GM18508 (cell line): ENCODE measurements around the gene PRKACB.

Experiments
- ATAC-seq: cut with Tn5 transposase; IDR thresholded peaks from one replicate; pipeline ENCODE4 v1.9.1; 2021; ENCODE audit warnings: moderate number of reproducible peaks; ENCODE audit not compliant: insufficient read depth, unreplicated experiment

Gene PRKACB

DNA sequence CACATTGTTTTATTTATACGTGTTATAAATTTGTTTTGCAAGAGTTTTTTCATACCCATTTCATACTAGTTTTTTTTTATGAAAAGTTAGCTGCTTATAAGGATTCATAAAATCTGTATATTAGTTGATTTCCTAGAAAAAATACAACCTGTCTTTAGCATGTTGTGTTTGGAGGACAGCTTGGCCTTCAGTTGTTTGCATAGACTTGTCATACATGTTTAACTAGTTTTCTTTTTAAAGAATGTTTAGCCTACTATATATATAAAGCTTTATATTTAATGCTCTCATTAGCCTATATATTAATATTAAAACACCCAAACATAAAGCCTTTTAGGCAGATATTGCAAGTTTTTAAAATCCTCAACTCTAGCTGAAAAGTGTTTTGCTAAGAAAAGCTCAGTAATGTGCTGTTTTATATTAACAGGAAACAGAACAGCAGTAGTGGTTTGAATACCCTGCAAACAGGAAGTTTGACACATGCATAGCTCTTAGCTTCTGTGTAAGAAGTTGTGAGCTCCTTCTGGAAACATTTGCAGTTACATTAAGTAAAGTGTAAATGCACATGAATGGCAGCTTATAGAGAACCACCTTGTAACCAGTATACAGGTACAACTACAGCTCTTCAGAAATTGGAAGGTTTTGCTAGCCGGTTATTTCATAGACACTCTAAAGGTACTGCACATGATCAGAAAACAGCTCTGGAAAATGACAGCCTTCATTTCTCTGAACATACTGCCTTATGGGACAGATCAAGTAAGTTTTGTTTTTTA lies at the start of gene PRKACB:
TSS of gene PRKACB (plus strand) at position 476 of the 770 bp plus-strand sequence. CDS start at position 567, 91 bp downstream.
- peak; percentile 86 for ATAC-seq

DNA sequence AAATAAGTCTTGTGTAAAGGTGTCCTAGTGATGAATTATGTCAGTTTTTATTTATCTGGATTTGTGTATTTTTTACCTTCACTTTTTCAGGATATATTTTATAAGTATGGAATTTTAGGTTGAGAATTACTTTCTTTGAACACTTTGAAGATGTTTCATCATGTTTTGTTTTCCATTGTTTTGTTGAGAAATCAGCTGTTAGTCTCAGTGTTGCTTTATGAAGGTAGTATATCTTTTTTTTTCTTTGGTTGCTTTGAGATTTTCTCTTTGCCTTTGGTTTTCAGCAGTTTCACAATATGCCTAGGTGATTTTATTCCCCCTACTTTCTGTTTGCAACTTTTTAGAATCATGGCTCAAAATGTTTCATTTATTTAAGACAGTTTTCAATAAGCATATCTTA lies 48.8 kb upstream of the PRKACB start:
- no peak for ATAC-seq

DNA sequence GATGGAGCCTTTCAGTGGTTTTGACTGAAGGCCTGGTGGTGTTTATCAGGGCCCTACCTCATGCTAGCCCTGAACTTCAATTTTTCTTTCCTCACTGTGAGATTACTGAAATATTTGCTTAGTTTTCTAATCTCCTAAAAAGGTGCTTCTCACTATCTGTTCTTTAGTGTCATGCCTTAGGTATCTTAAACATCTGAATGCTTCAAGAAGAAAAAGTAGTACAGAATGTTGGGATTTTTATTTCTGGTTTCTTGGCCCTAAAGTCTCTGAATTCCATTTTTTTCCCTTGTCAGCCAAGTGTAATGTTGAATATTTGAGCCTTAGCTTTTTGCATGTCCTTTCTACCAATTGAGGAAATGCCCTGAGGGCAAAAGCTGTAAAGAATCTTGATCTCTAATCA lies 47.9 kb upstream of the PRKACB start:
- ATAC-seq, result no peak

DNA sequence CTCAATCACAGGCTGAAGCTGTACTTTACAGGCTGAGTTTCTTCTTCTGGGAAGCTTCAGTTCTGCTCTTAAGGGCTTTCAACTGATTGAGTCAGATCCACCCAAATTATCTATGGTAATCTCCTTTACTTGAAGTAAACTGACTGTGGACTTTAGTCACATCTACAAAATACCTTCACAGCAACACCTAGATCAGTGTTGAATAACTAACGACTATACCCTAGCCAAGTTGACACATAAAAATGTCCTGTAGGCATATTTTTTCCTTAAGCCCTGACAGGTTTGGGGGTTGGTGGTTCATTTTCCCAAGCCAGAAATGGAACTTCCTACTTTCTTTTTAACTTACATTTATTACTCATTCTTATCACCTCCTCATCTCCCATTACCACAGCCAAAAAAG lies 42.9 kb upstream of the PRKACB start:
- ATAC-seq, result no peak

DNA sequence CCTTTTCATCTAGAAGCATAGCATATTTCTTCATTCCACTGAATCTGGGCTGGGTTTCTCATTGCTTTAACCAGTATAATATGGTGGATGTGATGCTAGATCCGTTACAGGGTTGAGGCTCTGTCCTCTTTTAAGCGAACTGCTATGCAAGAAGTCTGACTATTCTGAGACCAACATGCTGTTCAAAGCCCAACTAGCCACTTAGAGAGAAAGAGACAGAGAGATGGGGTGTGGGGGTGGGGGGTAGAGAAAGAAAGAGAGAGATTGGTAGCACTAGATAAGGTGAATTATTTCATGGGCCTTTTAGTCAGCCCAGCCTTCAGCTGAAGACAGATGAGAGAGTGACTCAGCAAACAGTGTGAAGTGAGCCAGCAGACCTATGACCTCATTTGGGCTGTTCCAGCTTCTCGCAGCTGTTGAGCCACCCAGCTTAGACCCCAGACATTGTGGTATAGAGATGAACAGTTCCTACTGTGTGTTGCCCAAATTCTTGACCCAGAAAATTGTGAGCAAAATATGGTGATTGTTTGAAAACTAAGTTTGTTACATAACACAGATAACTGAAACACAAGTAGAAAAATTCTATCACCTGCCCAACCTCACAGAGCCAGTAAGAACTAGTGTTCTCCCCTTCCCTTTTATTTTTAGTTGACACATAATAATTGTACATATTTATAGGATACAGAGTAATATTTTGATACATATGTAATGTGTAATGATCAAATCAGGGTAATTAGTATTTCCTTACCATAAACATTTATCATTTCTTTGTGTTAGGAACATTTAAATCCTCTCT lies 40.7 kb upstream of the PRKACB start:
- ATAC-seq, result peak; percentile 76

DNA sequence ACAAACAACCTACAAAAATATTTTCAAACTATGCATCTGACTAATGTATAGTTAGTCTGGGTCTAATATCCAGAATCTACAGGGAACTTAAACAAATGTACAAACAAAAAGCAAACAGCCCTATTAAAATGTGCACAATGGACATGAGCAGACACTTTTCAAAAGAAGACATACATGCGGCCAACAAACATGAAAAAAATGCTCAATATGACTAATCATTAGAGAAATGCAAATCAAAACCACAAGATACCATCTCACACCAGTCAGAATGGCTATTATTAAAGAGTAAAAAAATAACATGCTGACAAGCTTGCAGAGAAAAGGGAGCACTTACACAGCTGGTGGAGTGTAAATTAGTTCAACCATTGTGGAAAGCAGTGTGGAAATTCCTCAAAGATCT lies 36.5 kb upstream of the PRKACB start:
- ATAC-seq, result peak; percentile 56

DNA sequence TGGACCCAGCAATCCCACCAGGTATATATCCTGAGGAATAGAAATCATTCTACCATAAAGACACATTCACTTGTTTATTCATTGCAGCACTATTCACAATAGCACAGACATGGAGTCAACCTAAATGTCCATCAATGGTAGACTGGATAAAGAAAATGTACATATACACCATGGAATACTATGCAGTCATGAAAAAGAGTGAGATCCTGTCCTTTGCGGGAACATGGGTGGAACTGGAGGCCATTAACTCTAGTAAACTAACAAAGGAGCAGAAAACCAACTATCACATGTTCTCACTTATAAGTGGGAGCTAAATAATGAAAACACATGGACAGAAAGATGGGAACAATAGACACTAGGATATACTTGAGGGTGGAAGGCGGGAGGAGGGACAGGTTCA lies 36.1 kb upstream of the PRKACB start:
- no peak for ATAC-seq

DNA sequence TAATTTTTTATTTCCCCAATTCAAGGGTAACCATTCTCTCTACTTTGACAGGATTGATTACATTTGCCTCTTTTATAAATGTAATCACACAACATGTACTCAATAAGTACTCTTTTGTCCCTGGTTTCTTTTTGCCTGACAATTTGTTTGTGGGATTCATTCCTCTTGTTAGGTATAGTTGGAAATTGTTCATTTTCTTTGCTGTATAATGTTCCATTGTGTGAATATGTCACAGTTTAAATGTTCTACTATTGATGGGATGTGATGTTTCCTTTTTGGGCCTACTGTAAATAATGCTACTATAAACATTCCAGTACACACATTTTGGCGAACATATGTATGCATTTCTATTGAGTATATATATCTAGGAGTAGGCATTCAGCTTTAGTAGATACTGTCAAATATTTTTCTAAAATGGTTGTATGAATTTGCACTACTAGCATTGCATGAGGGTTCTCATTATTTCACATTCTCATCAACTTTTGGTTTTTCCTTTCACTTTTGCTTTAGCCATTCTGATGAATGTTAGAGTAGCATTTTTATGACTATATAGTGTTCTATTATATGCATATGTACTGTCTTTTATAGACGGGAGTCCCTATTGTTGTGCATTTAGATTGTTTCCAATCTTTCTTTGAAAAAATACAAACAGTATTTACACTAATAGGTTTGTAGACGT lies 35.0 kb upstream of the PRKACB start:
- ATAC-seq, result no peak

DNA sequence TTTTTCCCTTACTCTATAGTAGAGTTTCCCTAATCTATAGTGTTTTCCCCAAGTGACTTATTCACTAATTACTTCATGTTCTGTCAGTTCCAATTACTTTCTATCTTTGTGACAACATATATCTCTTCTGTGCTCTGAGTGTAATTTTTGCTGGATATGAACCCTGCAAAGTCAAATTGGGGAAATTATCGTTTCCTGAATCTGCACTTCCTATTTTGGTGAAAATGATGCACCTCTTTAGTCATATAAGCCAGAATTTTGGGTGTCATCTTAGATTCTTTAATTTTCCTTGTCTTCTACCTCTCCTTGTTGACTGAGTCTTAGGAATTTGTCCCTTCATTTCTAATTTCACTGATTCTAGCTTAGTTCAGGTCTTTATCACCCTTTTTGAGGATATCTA lies 33.4 kb upstream of the PRKACB start:
- ATAC-seq, result no peak

DNA sequence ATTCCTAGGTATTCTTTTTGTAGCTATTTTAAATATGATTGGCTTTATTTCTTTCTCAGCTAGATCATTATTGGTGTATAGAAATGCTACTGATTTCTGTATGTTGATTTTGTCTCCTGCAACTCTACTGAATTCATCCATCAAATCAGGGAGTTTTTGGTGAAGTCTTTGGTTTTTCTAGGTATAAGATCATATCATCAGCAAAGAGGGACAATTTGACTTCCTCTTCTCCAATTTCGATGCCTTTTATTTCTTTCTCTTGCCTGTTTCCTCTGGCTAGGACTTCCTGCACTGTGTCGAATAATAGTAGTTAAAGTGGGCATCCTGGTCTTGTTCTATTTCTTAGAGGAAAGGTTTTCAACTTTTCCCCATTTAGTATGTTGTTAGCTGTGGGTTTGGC lies 27.5 kb upstream of the PRKACB start:
- no peak for ATAC-seq

DNA sequence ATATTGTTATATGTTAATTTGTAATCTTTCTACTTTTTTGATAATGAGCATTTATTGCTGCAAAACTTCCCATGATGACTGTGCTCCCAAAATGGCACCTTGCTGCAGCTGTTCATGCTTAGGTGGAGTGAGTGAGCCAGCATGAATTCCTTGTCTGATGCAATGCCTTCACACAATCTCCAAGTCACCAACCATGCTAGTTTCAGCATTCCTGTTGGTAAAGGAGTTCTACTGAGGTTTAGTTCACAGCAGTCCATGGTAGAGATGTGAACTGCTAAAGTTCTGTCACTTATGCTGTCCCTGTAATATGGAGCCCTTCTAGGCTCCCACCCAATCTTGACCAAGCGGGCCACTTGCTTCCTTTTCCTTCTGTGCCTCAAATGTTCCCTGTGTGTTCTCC lies 26.2 kb upstream of the PRKACB start:
- ATAC-seq, result no peak

DNA sequence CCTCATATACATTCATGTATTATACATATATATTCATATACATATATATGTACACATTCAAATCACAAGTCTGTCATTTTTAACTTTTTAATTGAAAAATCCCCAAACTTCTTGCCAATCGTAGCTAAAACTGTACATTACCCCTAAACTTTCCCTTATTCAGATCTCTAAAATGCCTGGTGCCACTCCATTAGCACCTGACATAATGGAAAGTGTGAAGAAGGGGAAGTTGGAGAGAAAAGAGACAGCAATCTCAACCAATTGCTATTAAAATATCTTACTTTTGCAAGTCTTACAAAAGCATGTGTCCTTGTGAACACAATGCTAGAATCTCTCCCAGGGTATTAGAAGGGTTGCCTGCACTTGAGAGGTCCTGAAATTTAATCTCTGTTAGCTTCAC lies 22.7 kb upstream of the PRKACB start:
- no peak for ATAC-seq

DNA sequence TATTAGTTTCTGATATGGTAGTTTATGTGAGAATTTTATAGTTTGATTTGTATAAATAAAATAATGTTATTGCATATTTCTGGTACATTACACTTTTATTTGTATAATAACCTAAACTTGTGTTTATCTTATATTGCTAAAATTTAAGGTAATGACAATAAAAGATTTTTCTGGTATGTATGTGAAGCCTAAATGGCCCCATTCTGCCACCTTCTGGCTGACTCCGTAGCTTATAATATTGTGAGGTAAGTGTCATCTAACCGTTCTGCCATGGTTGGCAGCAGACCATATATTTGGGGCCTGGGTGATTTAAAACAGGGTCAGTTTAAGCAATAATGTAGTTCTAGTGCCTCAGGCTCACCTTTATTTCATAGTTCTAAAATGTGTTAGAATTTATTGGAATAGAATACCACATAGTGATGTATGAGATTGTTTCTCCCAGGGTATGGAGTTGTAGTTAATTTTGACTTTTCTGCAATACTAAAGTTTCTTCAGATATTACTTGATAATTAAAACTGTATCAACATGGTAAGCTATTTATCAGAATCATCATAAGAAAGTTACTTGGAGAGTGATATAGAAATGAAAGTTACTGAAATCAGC lies 21.2 kb upstream of the PRKACB start:
- ATAC-seq, result peak; percentile 73

DNA sequence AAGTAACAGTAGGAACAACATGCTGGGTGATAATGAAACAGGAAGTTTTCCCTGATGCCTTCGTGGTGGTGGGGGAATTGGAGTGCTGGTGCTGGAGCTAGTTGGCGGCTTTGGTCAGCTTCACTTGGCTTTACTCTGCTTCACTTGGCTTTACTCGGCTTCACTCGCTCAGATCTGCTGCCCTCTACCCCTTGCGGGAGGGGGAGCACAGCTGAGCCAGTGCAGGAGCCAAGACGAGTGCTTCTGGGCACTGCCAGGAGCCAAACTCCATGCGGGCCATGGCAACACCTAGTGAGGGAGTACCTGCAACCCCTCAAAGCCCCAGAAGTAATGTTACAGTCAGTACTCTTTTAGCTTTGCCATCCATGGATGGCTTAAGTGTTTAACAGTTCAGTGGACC lies 10.6 kb upstream of the PRKACB start:
- no peak for ATAC-seq

DNA sequence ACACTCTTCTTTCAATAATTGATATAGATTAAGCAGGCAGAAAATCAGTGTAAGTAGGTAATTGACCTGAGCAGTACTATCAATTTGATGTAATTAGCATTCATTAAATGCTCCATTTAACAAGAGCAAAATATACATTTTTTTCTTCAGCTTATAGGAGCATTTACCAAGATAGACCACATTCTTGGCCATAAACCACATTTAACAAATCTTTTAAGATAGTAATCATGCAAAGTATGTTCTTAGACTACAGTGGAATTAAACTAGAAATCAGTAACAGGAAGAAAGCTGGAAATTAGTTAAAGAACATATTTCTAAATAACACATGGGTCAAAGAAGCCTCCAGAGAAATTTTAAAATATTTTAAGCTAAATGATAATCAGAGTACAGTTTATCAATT lies 8.7 kb upstream of the PRKACB start:
- no peak for ATAC-seq

DNA sequence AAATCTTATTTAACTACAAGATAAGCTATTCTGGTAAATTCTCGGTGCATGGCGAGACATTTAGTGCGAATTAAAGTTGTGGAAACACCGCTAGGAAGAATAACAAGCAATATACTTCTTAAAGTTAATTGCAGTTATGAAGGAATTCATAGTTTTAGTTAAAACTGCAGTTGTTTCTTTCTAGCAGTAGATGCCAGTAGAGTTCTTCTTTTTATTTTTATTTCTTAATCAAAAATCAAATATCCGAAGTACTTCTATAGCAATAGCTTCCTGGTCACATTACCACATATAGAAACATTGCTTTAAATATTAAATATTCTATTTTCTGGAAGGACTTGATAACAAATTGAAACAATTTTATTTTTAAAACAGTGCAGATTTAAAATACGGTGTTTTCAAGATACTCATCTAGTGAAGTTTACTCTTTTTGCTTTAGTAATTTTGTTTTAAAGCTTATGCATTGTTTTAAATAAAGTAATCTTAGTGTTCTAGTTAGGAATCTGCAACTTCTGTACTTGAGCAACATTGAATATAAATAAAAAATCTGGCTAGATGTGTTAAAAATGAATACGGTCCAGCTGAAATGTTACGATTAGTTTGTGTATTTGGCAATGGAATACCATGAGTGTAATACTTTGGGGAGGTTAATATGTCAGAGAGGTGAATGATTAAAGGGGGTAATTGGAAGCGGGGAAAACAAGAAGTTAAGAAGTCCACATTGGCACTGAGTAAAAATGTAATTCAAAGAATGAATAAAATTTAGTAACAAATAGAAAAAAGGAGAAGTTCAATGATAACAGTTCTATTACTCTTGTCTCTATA lies 2.7 kb upstream of the PRKACB start:
- ATAC-seq, result no peak

DNA sequence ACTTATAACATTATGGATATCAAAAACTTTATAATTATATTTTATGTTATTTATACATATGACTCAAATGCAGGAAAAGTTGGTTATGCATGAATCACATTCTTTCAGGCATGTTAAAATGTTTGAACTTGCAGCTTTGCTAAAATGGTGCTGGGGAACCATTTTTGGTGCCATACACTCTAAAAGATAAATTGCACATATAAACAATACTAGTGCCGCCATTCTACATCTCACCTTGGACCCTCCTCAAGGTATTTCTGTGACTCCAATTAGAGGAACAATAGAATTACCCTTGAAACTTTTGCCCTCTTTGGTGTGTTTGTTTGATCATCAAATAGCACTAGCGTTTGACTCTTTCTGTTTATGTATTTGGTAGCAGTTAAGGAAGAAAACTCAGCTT lies 997 bp downstream of the PRKACB start:
- no peak for ATAC-seq

DNA sequence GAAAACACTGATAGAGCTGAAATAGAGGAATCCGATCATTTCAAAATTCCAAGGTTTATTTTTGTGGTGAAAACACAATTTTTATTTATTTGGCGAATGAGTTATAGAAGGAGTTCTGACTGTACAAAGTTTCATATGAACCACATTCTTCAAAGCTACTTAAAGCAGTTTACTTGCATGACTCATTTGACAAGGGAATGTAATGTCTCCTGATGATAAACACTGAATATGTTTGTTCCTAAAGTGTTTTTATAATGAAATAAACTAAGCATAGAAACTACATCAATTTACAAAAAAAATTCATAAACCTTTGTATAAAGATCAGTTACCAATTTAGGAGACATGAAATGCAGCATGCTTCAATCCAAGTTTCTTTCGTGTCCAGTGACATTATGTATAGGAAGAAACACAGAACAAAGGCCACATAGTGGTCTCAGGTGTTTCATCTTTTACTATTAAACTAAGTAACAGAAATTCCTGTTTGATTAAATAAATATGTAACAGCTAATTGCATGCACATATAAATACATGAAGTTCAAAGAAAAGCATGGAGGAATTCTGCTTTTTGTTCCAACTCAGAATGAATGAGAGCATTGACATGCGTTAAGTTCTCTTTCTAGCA lies 2.5 kb downstream of the PRKACB start:
- no peak for ATAC-seq

DNA sequence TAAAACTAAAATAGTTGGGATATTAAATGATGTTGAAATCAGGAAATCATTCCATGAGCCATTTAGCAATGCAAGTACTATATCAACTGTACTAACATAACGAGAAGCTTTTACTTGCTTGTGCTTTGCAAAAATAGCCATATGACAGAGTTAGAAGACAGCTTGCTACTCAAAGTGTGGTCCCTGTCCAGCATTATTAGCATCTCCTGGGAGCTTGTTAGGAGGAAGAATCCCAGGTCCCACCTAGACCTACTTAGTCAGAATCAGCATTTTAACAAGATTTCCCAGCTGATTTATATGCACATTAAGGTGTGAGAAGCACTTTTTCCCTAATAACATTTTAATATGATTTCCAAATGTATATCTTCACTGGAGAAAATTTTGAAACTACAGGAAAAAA lies 4.7 kb downstream of the PRKACB start:
- no peak for ATAC-seq

DNA sequence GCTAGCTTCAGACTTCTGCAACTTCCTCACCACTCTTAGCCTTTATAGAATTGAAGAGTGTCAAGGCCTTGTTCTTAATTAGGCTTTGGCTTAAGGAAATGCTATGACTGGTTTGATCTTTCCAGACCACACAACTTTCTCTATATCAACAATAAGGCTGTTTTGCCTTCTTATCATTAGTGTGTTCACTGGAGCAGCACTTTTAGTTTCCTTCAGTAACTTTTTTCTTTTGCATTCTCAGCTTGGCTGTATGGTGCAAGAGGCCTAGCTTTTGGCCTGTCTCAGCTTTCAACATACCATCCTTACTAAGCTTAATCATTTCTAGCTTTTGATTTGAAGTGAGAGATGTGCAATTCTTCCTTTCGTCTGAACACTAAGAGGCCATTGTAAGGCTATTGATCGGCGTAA lies 8.6 kb downstream of the PRKACB start:
- ATAC-seq, result peak; percentile 79
